ENCODE data around the gene SLC6A11.

SLC6A11 gene

DNA sequence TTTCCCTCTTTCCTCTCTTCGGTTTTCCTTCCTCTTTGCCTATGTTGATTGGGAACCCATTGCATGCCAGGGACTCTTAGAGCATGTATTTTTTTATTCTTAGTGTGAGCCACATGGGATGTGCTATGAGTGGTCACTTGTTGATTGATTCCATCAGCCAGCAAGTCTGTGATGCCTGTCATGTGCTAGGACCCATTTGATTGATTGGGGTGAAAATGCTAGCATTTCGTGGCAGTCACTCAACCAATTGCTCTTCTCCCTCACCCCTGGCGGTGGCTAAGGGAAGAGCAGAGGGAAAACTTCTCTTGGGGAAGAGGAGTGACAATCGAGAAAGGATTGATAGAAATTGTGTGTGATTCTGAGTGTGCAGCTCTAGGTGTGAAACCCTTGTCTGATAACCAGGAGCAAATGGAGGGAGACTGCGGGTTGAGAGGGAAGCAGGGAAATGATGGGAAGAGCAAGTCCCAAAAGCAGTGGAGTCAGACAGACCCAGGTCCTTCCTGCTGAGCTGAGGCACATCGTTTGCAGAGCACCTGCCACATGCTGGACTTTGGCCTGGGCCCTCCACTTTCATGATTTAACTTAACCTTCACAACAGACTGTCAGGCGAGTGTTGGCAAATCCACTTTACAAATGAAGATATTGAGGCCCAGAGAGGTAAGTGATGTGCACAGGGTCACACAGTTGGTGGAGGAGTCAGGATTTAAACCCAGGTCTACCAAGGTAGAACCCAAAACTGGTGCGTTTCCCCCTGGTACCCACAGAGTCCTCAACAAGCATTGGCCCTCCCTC is 40.0 kb downstream of the SLC6A11 start:
- ATAC-seq, result no peak
- TF ChIP-seq, protein P1, sequence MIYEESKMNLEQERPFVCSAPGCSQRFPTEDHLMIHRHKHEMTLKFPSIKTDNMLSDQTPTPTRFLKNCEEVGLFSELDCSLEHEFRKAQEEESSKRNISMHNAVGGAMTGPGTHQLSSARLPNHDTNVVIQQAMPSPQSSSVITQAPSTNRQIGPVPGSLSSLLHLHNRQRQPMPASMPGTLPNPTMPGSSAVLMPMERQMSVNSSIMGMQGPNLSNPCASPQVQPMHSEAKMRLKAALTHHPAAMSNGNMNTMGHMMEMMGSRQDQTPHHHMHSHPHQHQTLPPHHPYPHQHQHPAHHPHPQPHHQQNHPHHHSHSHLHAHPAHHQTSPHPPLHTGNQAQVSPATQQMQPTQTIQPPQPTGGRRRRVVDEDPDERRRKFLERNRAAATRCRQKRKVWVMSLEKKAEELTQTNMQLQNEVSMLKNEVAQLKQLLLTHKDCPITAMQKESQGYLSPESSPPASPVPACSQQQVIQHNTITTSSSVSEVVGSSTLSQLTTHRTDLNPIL (CRISPR knock-in tag; IDR thresholded peaks at IDR 0.05; ENCODE audit: low read depth), result no peak
- no peak for TF ChIP-seq ZFP30 (CRISPR knock-in tag; IDR thresholded peaks at IDR 0.05)
- no peak for TF ChIP-seq ESRRG (CRISPR knock-in tag; IDR thresholded peaks at IDR 0.05)

DNA sequence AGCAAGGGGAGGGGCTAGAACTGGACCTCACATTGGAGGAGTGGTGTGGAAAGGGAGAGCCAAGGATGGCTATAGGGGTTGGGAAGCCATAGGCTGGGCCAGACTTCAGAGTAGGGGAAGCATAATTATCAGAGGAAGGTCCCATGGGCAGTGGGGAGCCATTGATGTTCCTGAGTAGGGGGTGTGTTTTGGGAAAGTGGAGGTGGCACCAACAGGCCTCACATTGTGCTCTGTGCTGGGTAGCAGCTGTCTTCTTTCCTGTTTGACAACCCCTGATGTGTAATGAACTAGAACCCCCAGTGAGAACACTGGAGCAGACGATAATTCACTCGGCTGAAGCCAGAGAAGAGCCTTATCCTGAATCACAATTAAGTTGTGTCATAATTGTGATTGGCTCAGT is 41.2 kb downstream of the SLC6A11 start:
- ATAC-seq, result no peak
- TF ChIP-seq OSR1 (CRISPR knock-in tag; IDR thresholded peaks at IDR 0.05) (no peak), ZNF8 (CRISPR knock-in tag; IDR thresholded peaks at IDR 0.05) (no peak), BACH2 (CRISPR knock-in tag; IDR thresholded peaks at IDR 0.05; ENCODE audit: borderline replicate concordance) (no peak), GLIS3 (CRISPR knock-in tag; IDR thresholded peaks at IDR 0.05) (no peak), TCF4 (CRISPR knock-in tag; IDR thresholded peaks at IDR 0.05; ENCODE audit: borderline replicate concordance) (no peak), ZNF70 (CRISPR knock-in tag; IDR thresholded peaks at IDR 0.05) (no peak), PATZ1 (CRISPR knock-in tag; IDR thresholded peaks at IDR 0.05; ENCODE audit: borderline replicate concordance) (no peak), TOX (CRISPR knock-in tag; IDR thresholded peaks at IDR 0.05; ENCODE audit: borderline replicate concordance) (no peak), SNAI2 (CRISPR knock-in tag; IDR thresholded peaks at IDR 0.05) (no peak), ESRRG (CRISPR knock-in tag; IDR thresholded peaks at IDR 0.05) (no peak), ISL1 (CRISPR knock-in tag; IDR thresholded peaks at IDR 0.05) (no peak)
- TF ChIP-seq, protein P2, sequence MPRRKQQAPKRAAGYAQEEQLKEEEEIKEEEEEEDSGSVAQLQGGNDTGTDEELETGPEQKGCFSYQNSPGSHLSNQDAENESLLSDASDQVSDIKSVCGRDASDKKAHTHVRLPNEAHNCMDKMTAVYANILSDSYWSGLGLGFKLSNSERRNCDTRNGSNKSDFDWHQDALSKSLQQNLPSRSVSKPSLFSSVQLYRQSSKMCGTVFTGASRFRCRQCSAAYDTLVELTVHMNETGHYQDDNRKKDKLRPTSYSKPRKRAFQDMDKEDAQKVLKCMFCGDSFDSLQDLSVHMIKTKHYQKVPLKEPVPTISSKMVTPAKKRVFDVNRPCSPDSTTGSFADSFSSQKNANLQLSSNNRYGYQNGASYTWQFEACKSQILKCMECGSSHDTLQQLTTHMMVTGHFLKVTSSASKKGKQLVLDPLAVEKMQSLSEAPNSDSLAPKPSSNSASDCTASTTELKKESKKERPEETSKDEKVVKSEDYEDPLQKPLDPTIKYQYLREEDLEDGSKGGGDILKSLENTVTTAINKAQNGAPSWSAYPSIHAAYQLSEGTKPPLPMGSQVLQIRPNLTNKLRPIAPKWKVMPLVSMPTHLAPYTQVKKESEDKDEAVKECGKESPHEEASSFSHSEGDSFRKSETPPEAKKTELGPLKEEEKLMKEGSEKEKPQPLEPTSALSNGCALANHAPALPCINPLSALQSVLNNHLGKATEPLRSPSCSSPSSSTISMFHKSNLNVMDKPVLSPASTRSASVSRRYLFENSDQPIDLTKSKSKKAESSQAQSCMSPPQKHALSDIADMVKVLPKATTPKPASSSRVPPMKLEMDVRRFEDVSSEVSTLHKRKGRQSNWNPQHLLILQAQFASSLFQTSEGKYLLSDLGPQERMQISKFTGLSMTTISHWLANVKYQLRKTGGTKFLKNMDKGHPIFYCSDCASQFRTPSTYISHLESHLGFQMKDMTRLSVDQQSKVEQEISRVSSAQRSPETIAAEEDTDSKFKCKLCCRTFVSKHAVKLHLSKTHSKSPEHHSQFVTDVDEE (CRISPR knock-in tag; IDR thresholded peaks at IDR 0.05), result no peak
- TF ChIP-seq, protein P1 (CRISPR knock-in tag; IDR thresholded peaks at IDR 0.05; ENCODE audit: low read depth), result no peak

GRCh38 chr3:10858091-10858490 is 42.1 kb downstream of the SLC6A11 start:
- no peak for TF ChIP-seq CSDC2 (CRISPR knock-in tag; IDR thresholded peaks at IDR 0.05)
- no peak for TF ChIP-seq PPARA (CRISPR knock-in tag; IDR thresholded peaks at IDR 0.05; ENCODE audit: borderline replicate concordance)
- no peak for TF ChIP-seq TOX (CRISPR knock-in tag; IDR thresholded peaks at IDR 0.05; ENCODE audit: borderline replicate concordance)
- no peak for TF ChIP-seq OSR1 (CRISPR knock-in tag; IDR thresholded peaks at IDR 0.05)
- TF ChIP-seq ZNF70 (CRISPR knock-in tag; IDR thresholded peaks at IDR 0.05), result no peak
- no peak for TF ChIP-seq RARB (CRISPR knock-in tag; IDR thresholded peaks at IDR 0.05)
- TF ChIP-seq BACH2 (CRISPR knock-in tag; IDR thresholded peaks at IDR 0.05; ENCODE audit: borderline replicate concordance), result no peak

GRCh38 chr3:10867384-10867783 is 51.4 kb downstream of the SLC6A11 start:
- no peak for TF ChIP-seq TCF4 (CRISPR knock-in tag; IDR thresholded peaks at IDR 0.05; ENCODE audit: borderline replicate concordance)
- no peak for TF ChIP-seq RARB (CRISPR knock-in tag; IDR thresholded peaks at IDR 0.05)
- TF ChIP-seq, protein P2 (CRISPR knock-in tag; IDR thresholded peaks at IDR 0.05), result no peak
- TF ChIP-seq CSDC2 (CRISPR knock-in tag; IDR thresholded peaks at IDR 0.05), result no peak
- no peak for TF ChIP-seq ZNF565 (CRISPR knock-in tag; conservative IDR thresholded peaks at IDR 0.05; ENCODE audit: low read depth)
- no peak for TF ChIP-seq ZNF70 (CRISPR knock-in tag; IDR thresholded peaks at IDR 0.05)
- TF ChIP-seq ARNTL (CRISPR knock-in tag; IDR thresholded peaks at IDR 0.05; ENCODE audit: borderline replicate concordance, low read depth), result no peak
- ATAC-seq, result no peak

More at GRCh38 chr3:10858091-10858490, 42.1 kb downstream of the SLC6A11 start:
- ATAC-seq, result no peak

Data from SK-N-SH treated with all-trans-retinoic acid at 6 μM for 48 hours (cell line).